Colonic mucosa (tissue), 4 donors: ENCODE data around the gene SLC17A8. TPM values are rescaled to one million over a fixed set of nuclear protein-coding genes. Genes with fewer than 3 reads are reported as not detected.

Source experiments
- DNase-seq: peaks from one replicate; pipeline ENCODE4 v3.0.0-alpha.2; 2020
- H3K27ac ChIP-seq: fragments of 200-600 bp; one replicate; pipeline ENCODE4 v1.8.0; 2021
- H3K27me3 ChIP-seq: fragments of 200-600 bp; one replicate; pipeline ENCODE4 v1.8.0; 2021
- H3K36me3 ChIP-seq: fragments of 200-600 bp; one replicate; pipeline ENCODE4 v1.8.0; 2021
- H3K4me1 ChIP-seq: fragments of 200-600 bp; one replicate; pipeline ENCODE4 v1.8.0; 2021; ENCODE audit warnings: mild to moderate bottlenecking
- H3K4me3 ChIP-seq: fragments of 200-600 bp; one replicate; pipeline ENCODE4 v1.8.0; 2021
- H3K9ac ChIP-seq, 2 donors: one replicate each; pipeline ENCODE4 v1.7.0; 2013; ENCODE audit warnings: control low read depth in 2 of 2, low read depth in 2 of 2, low read length in 2 of 2
- H3K9me3 ChIP-seq: fragments of 200-600 bp; one replicate; pipeline ENCODE4 v1.8.0; 2021
- CTCF ChIP-seq: fragments of 200-600 bp; IDR thresholded peaks from one replicate; pipeline ENCODE4 v1.8.0; 2022; ENCODE audit warnings: antibody characterized with exemption, mild to moderate bottlenecking
- intact Hi-C: fragments of 100-400 bp; cut with DNase I; formaldehyde crosslinking; loops from one replicate; pipeline ENCODE4 v1.14.1; 2022
- total RNA-seq, 2 donors: library from RNA; stranded (reverse); fragmentation: NEBNext Ultra II Directional in 1 of 2; extraction: Animal tissue kit (Norgen Biotek cat#: 25700) in 1 of 2; gene quantifications; one replicate each; pipeline ENCODE4 v1.2.1, GENCODE V29; 2021
- donor health status: healthy.
- donor health status: DM: no; HTN: no; CAD: no.
- donor health status: DM: no; HTN: no; CAD: no.

The SLC17A8 gene
- total RNA-seq, 2 donors from 2014 or later: 0.91 to 3.3 TPM

GRCh38 chr12:100437038-100437841, 80.4 kb downstream of the SLC17A8 start:
- Histone ChIP-seq H3K36me3 (no peaks in the 10 kb centered on the region), H3K4me3 (no peak overlapping the region), H3K4me1 (peaks cover 4% of the 10 kb centered on the region), H3K9ac (no peak overlapping the region), H3K27ac (no peak overlapping the region), H3K27me3 (no peaks in the 10 kb centered on the region), H3K9me3 (no peaks in the 10 kb centered on the region)
- DNase-seq: no peak
- TF ChIP-seq CTCF: no peak
- intact Hi-C loops: no loop called here

- no peaks in the 10 kb centered on the region for H3K9me3 ChIP-seq
- no peak overlapping the region for H3K9ac ChIP-seq
- intact Hi-C loops: no loop called here
- no peak for TF ChIP-seq CTCF
- DNase-seq: no peak
- no peak overlapping the region for H3K27ac ChIP-seq
- no peaks in the 10 kb centered on the region for H3K36me3 ChIP-seq
- peaks cover 4% of the 10 kb centered on the region for H3K4me1 ChIP-seq
- no peak overlapping the region for H3K4me3 ChIP-seq
- no peaks in the 10 kb centered on the region for H3K27me3 ChIP-seq
Measured at GRCh38 chr12:100439797-100440196, 82.9 kb downstream of the SLC17A8 start.

GRCh38 chr12:100442403-100442802, 85.5 kb downstream of the SLC17A8 start:
- no peak for DNase-seq
- H3K4me1 ChIP-seq: peaks cover 2% of the 10 kb centered on the region
- TF ChIP-seq CTCF: no peak
- H3K36me3 ChIP-seq: no peaks in the 10 kb centered on the region
- no peaks in the 10 kb centered on the region for H3K9me3 ChIP-seq
- no peak overlapping the region for H3K27ac ChIP-seq
- no peak overlapping the region for H3K4me3 ChIP-seq
- H3K27me3 ChIP-seq: no peaks in the 10 kb centered on the region
- no peak overlapping the region for H3K9ac ChIP-seq
- intact Hi-C loops: no loop called here

- no peaks in the 10 kb centered on the region for H3K36me3 ChIP-seq
- H3K4me1 ChIP-seq: no peaks in the 10 kb centered on the region
- no peak for DNase-seq
- H3K9ac ChIP-seq: no peak overlapping the region
- no peak overlapping the region for H3K4me3 ChIP-seq
- intact Hi-C loops: no loop called here
- H3K27ac ChIP-seq: no peak overlapping the region
- no peaks in the 10 kb centered on the region for H3K9me3 ChIP-seq
- no peak for TF ChIP-seq CTCF
- H3K27me3 ChIP-seq: no peaks in the 10 kb centered on the region
Measured at GRCh38 chr12:100443434-100443833, 86.6 kb downstream of the SLC17A8 start.

GRCh38 chr12:100445081-100445481, 88.2 kb downstream of the SLC17A8 start:
- Histone ChIP-seq H3K4me3 (no peak overlapping the region), H3K9ac (no peak overlapping the region), H3K9me3 (no peaks in the 10 kb centered on the region), H3K4me1 (no peaks in the 10 kb centered on the region), H3K27ac (no peak overlapping the region), H3K27me3 (no peaks in the 10 kb centered on the region), H3K36me3 (no peaks in the 10 kb centered on the region)
- intact Hi-C loops: no loop called here
- no peak for DNase-seq
- TF ChIP-seq CTCF: no peak
